Measurements from ENCODE around the gene GRPEL1.

GRCh38 chr4:7060346-7061150 lies 7.3 kb downstream of the GRPEL1 start:
- TF ChIP-seq SIN3A (IDR thresholded peaks at IDR 0.05; ENCODE audit: borderline replicate concordance, insufficient read depth, low read length) (no peak), REST (IDR thresholded peaks at IDR 0.05; ENCODE audit: insufficient read depth in 1 of 2, low read depth in 2 of 2, low read length in 2 of 2) (no peak), POLR2AphosphoS5 (IDR thresholded peaks at IDR 0.05; ENCODE audit: low read depth, low read length) (no peak)
